K562 (cell line): ENCODE results near the gene TRDMT1. TPM values are rescaled to one million over a fixed set of nuclear protein-coding genes. Genes with fewer than 3 reads are reported as not detected.

Experiments
- CBX5 ChIP-seq: IDR thresholded peaks from 2 replicates; pipeline ENCODE4 v1.6.1; 2014; ENCODE audit warnings: low read depth, borderline replicate concordance
- HNRNPL ChIP-seq: fragments of 200-400 bp; formaldehyde crosslinking; IDR thresholded peaks from 2 replicates; pipeline ENCODE4 v1.6.1; 2017; ENCODE audit warnings: low read depth, mild to moderate bottlenecking, low read length
- MECOM ChIP-seq: fragments of 250-450 bp; sonication (Bioruptor Pico); IDR thresholded peaks from 2 replicates; pipeline ENCODE4 v1.8.0; 2022; ENCODE audit warnings: inconsistent platforms
- PYGO2 ChIP-seq: fragments of 450-650 bp; IDR thresholded peaks from 2 replicates; pipeline ENCODE4 v1.6.1; 2016; ENCODE audit warnings: mild to moderate bottlenecking, missing genetic modification characterization, moderate library complexity, missing compliant biosample characterization
- SAFB2 ChIP-seq: fragments of 200-400 bp; formaldehyde crosslinking; IDR thresholded peaks from 2 replicates; pipeline ENCODE4 v1.6.1; 2018; ENCODE audit warnings: borderline replicate concordance, low read length, low read depth, moderate library complexity; ENCODE audit not compliant: severe bottlenecking
- SMAD3 ChIP-seq: fragments of 450-650 bp; formaldehyde crosslinking; conservative IDR thresholded peaks from 2 replicates; pipeline ENCODE4 v1.4.0; 2020; ENCODE audit warnings: mild to moderate bottlenecking
- ZFPM2 ChIP-seq: fragments of 250-450 bp; sonication (Bioruptor Pico); IDR thresholded peaks from 2 replicates; pipeline ENCODE4 v1.5.1; 2022; ENCODE audit warnings: mild to moderate bottlenecking
- ZNF224 ChIP-seq: sonication (generic); formaldehyde crosslinking; IDR thresholded peaks from 2 replicates; pipeline ENCODE4 v1.8.0; 2022; ENCODE audit warnings: mild to moderate bottlenecking, missing genetic modification reagents
- ZNF384 ChIP-seq: IDR thresholded peaks from 2 replicates; pipeline ENCODE4 v1.6.1; 2012; ENCODE audit warnings: low read depth, low read length, improper control_type of control experiment
- polyA plus RNA-seq, 8 experiments: library from polyadenylated mRNA; depleted of rRNA in 4 of 8; stranded (reverse) in 5 of 8; unstranded in 3 of 8; fragments of >200 nt; fragmentation: Nextera tagmentation in 2 of 8; fragmentation: Illumina TruSeq in 1 of 8; extraction: Ambion mirVana in 2 of 8; extraction: Trizol in 1 of 8; gene quantifications; 2 replicates each; pipeline versions ENCODE4 v1.2.1 to v1.2.3, GENCODE V29; 2011 to 2014; ENCODE audit warnings: inconsistent platforms in 1 of 8, missing spikeins in 1 of 8
- total RNA-seq, 7 experiments: library from RNA; depleted of rRNA in 6 of 7; stranded (reverse); fragments of >200 nt in 6 of 7; fragmentation: Illumina TruSeq in 2 of 7; extraction: Trizol in 2 of 7; gene quantifications; 2 replicates each; pipeline versions ENCODE4 v1.2.1 to v1.2.3, GENCODE V29; 2011 to 2021; ENCODE audit warnings: low replicate concordance in 1 of 7
- TF ChIP-seq, protein P1 (sequence below): fragments of 250-450 bp; sonication (Bioruptor Pico); IDR thresholded peaks from 2 replicates; pipeline ENCODE4 v1.5.0; 2021
- TF ChIP-seq, protein P2 (sequence below): sonication (generic); formaldehyde crosslinking; IDR thresholded peaks from 2 replicates; pipeline ENCODE4 v1.8.0; 2022; ENCODE audit warnings: mild to moderate bottlenecking, missing genetic modification reagents, borderline replicate concordance
- TF ChIP-seq, protein P3 (sequence below): IDR thresholded peaks from 3 replicates; pipeline ENCODE4 v1.6.1; 2011; ENCODE audit warnings: borderline replicate concordance, mild to moderate bottlenecking; ENCODE audit not compliant: insufficient read length, insufficient read depth
- TF ChIP-seq, protein P4 (sequence below): sonication (generic); formaldehyde crosslinking; IDR thresholded peaks from 2 replicates; pipeline ENCODE4 v1.8.0; 2022; ENCODE audit warnings: mild to moderate bottlenecking, low read depth, missing genetic modification reagents
- TF ChIP-seq, protein P5 (sequence below), 2 experiments: IDR thresholded peaks; 2 replicates each; pipeline ENCODE4 v1.6.1; 2012; ENCODE audit warnings: improper control_type of control experiment in 2 of 2, low read depth in 2 of 2, low read length in 2 of 2, borderline replicate concordance in 1 of 2
- TF ChIP-seq, protein P6 (sequence below): fragments of 450-650 bp; IDR thresholded peaks from 2 replicates; pipeline ENCODE4 v1.6.1; 2017; ENCODE audit warnings: mild to moderate bottlenecking, moderate library complexity

TRDMT1 gene
- total and polyA plus RNA-seq, 9 of the 15 experiments (the other 6 are each of a cell fraction or from before 2014, with no cell fraction given): 5.4 to 12.6 (median 9.3) TPM

DNA sequence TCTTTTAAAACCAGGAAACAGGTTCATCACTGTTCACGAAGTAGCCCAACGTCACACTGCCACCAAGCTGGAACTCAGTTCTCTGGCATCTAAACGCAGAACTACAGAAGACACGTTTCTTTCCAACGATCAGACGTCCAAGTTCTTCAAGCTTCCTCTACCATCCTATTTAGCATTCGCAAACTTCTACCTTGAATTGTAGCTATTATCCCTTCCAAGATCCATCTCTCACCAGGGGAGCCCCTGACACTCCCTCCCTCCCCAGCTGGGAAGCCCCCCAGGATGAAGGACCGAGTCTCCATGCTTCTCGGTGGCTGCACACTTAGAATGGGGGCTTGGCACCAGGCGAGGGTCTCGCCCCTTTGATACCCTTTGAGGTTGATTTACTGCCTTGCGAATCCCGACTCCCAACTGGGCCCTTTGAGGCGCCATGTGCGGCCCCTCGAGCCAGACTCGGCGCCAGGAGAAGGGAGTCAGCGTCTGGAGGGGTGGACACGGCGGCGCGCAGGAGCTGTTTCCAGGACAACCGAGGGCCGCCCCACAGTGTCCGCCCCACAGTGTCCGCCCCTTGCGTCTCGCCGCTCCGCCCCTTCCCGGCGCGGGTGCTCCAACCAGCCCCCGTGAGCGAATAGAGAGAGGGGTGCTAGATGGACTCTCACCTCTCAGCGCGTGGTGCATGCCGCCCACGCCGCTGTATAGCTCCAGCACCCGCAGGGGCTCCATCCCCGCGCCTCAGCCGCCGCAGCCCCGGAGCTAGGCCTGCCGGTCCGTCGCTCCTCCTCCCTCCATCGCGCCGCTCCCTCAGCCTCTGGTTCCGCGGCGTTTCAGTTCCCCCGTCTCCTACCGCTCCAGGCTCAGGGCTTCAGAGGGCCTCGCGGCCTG is at the start of gene TRDMT1 (continued):
- TF ChIP-seq, protein P1, sequence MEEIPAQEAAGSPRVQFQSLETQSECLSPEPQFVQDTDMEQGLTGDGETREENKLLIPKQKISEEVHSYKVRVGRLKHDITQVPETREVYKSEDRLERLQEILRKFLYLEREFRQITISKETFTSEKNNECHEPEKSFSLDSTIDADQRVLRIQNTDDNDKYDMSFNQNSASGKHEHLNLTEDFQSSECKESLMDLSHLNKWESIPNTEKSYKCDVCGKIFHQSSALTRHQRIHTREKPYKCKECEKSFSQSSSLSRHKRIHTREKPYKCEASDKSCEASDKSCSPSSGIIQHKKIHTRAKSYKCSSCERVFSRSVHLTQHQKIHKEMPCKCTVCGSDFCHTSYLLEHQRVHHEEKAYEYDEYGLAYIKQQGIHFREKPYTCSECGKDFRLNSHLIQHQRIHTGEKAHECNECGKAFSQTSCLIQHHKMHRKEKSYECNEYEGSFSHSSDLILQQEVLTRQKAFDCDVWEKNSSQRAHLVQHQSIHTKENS (CRISPR knock-in tag): no peak
- TF ChIP-seq CBX5: no peak
- TF ChIP-seq, protein P2, sequence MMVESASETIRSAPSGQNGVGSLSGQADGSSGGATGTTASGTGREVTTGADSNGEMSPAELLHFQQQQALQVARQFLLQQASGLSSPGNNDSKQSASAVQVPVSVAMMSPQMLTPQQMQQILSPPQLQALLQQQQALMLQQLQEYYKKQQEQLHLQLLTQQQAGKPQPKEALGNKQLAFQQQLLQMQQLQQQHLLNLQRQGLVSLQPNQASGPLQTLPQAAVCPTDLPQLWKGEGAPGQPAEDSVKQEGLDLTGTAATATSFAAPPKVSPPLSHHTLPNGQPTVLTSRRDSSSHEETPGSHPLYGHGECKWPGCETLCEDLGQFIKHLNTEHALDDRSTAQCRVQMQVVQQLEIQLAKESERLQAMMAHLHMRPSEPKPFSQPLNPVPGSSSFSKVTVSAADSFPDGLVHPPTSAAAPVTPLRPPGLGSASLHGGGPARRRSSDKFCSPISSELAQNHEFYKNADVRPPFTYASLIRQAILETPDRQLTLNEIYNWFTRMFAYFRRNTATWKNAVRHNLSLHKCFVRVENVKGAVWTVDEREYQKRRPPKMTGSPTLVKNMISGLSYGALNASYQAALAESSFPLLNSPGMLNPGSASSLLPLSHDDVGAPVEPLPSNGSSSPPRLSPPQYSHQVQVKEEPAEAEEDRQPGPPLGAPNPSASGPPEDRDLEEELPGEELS (CRISPR knock-in tag): no peak
- TF ChIP-seq PYGO2: no peak
- no peak for TF ChIP-seq SAFB2
- TF ChIP-seq, protein P3, sequence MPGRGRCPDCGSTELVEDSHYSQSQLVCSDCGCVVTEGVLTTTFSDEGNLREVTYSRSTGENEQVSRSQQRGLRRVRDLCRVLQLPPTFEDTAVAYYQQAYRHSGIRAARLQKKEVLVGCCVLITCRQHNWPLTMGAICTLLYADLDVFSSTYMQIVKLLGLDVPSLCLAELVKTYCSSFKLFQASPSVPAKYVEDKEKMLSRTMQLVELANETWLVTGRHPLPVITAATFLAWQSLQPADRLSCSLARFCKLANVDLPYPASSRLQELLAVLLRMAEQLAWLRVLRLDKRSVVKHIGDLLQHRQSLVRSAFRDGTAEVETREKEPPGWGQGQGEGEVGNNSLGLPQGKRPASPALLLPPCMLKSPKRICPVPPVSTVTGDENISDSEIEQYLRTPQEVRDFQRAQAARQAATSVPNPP: no peak
- TF ChIP-seq ZFPM2 (CRISPR knock-in tag): no peak
- no peak for TF ChIP-seq SMAD3
- no peak for TF ChIP-seq ZNF224 (CRISPR knock-in tag)
- TF ChIP-seq, protein P4, sequence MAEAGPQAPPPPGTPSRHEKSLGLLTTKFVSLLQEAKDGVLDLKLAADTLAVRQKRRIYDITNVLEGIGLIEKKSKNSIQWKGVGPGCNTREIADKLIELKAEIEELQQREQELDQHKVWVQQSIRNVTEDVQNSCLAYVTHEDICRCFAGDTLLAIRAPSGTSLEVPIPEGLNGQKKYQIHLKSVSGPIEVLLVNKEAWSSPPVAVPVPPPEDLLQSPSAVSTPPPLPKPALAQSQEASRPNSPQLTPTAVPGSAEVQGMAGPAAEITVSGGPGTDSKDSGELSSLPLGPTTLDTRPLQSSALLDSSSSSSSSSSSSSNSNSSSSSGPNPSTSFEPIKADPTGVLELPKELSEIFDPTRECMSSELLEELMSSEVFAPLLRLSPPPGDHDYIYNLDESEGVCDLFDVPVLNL (CRISPR knock-in tag): peak; percentile 27; the same call in 1 of the 2 replicates
- TF ChIP-seq, protein P5, sequence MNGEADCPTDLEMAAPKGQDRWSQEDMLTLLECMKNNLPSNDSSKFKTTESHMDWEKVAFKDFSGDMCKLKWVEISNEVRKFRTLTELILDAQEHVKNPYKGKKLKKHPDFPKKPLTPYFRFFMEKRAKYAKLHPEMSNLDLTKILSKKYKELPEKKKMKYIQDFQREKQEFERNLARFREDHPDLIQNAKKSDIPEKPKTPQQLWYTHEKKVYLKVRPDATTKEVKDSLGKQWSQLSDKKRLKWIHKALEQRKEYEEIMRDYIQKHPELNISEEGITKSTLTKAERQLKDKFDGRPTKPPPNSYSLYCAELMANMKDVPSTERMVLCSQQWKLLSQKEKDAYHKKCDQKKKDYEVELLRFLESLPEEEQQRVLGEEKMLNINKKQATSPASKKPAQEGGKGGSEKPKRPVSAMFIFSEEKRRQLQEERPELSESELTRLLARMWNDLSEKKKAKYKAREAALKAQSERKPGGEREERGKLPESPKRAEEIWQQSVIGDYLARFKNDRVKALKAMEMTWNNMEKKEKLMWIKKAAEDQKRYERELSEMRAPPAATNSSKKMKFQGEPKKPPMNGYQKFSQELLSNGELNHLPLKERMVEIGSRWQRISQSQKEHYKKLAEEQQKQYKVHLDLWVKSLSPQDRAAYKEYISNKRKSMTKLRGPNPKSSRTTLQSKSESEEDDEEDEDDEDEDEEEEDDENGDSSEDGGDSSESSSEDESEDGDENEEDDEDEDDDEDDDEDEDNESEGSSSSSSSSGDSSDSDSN (IDR thresholded peaks at IDR 0.05; ENCODE audit: borderline replicate concordance in 1 of 2, low read depth in 2 of 2, low read length in 2 of 2): peak; percentile 71 to 97; a peak in 2 of 4 replicates
- TF ChIP-seq HNRNPL: no peak
- peak; percentile 49; the same call in 1 of the 2 replicates for TF ChIP-seq ZNF384
- TF ChIP-seq MECOM (CRISPR knock-in tag): peak; percentile 37; the same call in 1 of the 2 replicates
- TF ChIP-seq, protein P6, sequence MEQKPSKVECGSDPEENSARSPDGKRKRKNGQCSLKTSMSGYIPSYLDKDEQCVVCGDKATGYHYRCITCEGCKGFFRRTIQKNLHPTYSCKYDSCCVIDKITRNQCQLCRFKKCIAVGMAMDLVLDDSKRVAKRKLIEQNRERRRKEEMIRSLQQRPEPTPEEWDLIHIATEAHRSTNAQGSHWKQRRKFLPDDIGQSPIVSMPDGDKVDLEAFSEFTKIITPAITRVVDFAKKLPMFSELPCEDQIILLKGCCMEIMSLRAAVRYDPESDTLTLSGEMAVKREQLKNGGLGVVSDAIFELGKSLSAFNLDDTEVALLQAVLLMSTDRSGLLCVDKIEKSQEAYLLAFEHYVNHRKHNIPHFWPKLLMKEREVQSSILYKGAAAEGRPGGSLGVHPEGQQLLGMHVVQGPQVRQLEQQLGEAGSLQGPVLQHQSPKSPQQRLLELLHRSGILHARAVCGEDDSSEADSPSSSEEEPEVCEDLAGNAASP: no peak
